Measurements from ENCODE around the gene RGS19. TPM values are rescaled to one million over a fixed set of nuclear protein-coding genes. Genes with fewer than 3 reads are reported as not detected.

RGS19 gene
- total RNA-seq, 1 donor from 2014 or later: 53.4 TPM

- TF ChIP-seq CTCF (IDR thresholded peaks at IDR 0.05): no peak
- Mint-ChIP-seq H3K36me3 (ENCODE audit: low read depth) (peaks cover 39% of the 10 kb centered on the region), H3K27me3 (no peaks in the 10 kb centered on the region), H3K4me3 (no peak overlapping the region), H3K4me1 (peaks cover 64% of the 10 kb centered on the region), H3K9me3 (no peaks in the 10 kb centered on the region), H3K27ac (peak overlapping the region; percentile 18)
- ChIA-PET POLR2A (interaction anchor here (8.1 kb wide), 1 partner anchor 7 kb away, joined by 77 read pairs; no protein-coding TSS in a partner anchor), CTCF (no interaction called here)
- ATAC-seq (ENCODE audit: low read depth) (no peak), DNase-seq (no peak)
- intact Hi-C loops (cut with micrococcal nuclease): no loop called here
These were observed 5.7 kb downstream of the RGS19 start for GRCh38 chr20:64073476-64074183.

GRCh38 chr20:64072498-64073063 is 6.7 kb downstream of the RGS19 start:
- ATAC-seq (ENCODE audit: low read depth) (no peak), DNase-seq (no peak)
- H3K36me3 Mint-ChIP-seq (ENCODE audit: low read depth): peaks cover 37% of the 10 kb centered on the region
- POLR2A ChIA-PET: interaction anchor here (1.1 kb wide), 1 partner anchor 208 kb away, joined by 3 read pairs; the partner anchor contains the start of gene TPD52L2
- no peak overlapping the region for H3K4me3 Mint-ChIP-seq
- peaks cover 65% of the 10 kb centered on the region for H3K4me1 Mint-ChIP-seq
- peak overlapping the region; percentile 50 for H3K27ac Mint-ChIP-seq
- H3K27me3 Mint-ChIP-seq: no peaks in the 10 kb centered on the region
- CTCF ChIA-PET: interaction anchor here (1.8 kb wide), 1 partner anchor 34 kb away, joined by 4 read pairs; no protein-coding TSS in a partner anchor
- intact Hi-C loops (cut with micrococcal nuclease): no loop called here
- no peaks in the 10 kb centered on the region for H3K9me3 Mint-ChIP-seq
- TF ChIP-seq CTCF (IDR thresholded peaks at IDR 0.05): no peak

GRCh38 chr20:64071341-64072332 is 7.7 kb downstream of the RGS19 start:
- ChIA-PET CTCF (interaction anchor here (1.8 kb wide), 1 partner anchor 33 kb away, joined by 4 read pairs; no protein-coding TSS in a partner anchor), POLR2A (interaction anchor here (1.1 kb wide), 1 partner anchor 207 kb away, joined by 3 read pairs; the partner anchor contains the start of gene TPD52L2)
- intact Hi-C loops (cut with micrococcal nuclease): no loop called here
- DNase-seq (no peak), ATAC-seq (ENCODE audit: low read depth) (peak; percentile 14)
- H3K9me3 Mint-ChIP-seq: no peaks in the 10 kb centered on the region
- no peak for TF ChIP-seq CTCF (IDR thresholded peaks at IDR 0.05)
- H3K27me3 Mint-ChIP-seq: no peaks in the 10 kb centered on the region
- no peak overlapping the region for H3K4me3 Mint-ChIP-seq
- H3K36me3 Mint-ChIP-seq (ENCODE audit: low read depth): peaks cover 37% of the 10 kb centered on the region
- H3K4me1 Mint-ChIP-seq: peaks cover 67% of the 10 kb centered on the region
- peak overlapping the region; percentile 50 for H3K27ac Mint-ChIP-seq

- Mint-ChIP-seq H3K4me3 (no peak overlapping the region), H3K27ac (no peak overlapping the region), H3K36me3 (ENCODE audit: low read depth) (peaks cover 30% of the 10 kb centered on the region), H3K4me1 (peaks cover 67% of the 10 kb centered on the region), H3K9me3 (no peaks in the 10 kb centered on the region), H3K27me3 (no peaks in the 10 kb centered on the region)
- ATAC-seq (ENCODE audit: low read depth): no peak
- intact Hi-C loops (cut with micrococcal nuclease): no loop called here
- ChIA-PET CTCF (interaction anchor here (1.1 to 2.5 kb wide), 5 partner anchors 9 to 41 kb away, joined by 3 to 11 read pairs (median 3); partner anchors contain the start of genes LKAAEAR1 and RGS19), POLR2A (interaction anchor here (0.9 kb wide), 1 partner anchor 31 kb away, joined by 4 read pairs; no protein-coding TSS in a partner anchor)
- TF ChIP-seq CTCF (IDR thresholded peaks at IDR 0.05): no peak
- no peak for DNase-seq
These were observed 8.9 kb downstream of the RGS19 start for GRCh38 chr20:64070244-64070993.
